ENCODE data around the gene ZDHHC4.
"Not testable (repeated sequence)": the region's sequence is repeated elsewhere in the genome, so short reads cannot be mapped to it uniquely, and the experiment has no call there.

Gene ZDHHC4

DNA sequence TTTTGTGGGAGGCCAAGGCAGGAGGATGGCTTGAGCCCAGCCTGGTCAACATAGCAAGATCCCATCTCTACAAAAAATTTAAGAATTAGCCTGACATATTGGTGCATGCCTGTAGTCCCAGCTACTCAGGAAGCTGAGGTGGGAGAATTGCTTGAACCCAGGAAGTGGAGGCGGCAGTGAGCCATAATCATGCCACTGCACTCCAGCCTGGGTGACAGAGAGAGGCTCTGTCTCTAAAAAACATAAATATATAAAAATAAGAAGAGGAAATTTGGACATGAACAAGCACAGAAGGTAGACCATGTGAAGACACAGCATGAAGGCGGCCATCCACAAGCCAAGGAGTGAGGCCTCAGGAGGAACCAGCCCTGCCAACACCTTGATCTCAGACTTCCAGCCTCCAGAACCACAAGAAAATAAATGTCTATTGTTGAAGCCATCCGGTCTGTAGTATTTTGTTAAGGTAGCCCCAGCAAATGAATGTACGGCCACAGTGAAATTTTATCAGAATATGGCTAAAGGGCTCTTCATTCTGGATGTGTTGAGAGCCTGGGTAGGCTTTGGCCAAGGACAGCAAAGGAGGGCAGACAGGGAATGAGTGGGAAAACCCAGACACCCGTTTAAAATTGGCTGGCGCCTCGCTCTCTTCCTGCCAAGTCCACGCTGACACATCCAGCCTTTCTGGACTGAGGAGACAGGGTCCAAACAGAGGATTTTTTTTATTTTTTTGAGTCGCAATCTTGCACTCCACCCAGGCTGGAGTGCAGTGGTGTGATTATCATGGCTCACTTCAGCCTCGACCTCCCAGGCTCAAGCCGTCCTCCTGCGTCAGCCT lies 13.1 kb upstream of the ZDHHC4 start:
- DNase-seq, result no peak

DNA sequence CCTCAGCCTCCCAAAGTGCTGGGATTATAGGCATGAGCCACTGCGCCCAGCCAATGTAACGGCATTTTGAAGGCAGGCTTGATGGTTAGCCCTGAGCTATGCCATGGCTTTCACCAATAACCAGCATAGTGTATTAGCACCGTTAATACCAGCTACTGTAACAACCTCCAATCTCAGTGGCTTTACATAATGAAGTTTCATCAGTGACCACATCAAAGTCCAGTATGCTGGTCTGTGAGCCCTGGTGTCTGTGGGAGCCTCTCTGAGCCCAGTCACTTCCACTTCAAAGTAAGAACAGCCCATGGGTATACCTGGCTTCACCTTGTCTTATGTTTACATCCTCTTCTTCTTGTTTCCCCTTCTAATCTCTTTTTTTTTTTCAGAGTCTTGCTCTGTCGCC lies 11.6 kb upstream of the ZDHHC4 start:
- no peak for DNase-seq

DNA sequence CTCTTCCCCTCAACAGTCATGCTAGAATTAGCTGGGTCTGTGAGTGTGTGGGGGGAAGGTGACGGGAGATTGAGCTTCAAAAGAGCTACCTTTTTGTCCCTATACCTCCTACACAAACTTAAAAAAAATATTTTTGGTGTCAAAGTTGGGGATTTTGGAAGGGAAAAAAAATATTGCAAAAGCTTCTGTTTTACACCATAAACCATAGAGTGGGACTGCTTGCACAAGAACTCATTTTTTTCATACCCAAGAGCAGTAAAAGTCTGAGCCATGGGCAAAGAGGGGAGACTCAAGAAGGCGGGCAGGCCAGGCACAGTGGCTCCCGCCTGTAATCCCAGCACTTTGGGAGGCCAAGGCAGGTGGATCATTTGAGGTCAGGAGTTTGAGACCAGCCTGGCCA lies 9.4 kb upstream of the ZDHHC4 start:
- DNase-seq, result no peak

DNA sequence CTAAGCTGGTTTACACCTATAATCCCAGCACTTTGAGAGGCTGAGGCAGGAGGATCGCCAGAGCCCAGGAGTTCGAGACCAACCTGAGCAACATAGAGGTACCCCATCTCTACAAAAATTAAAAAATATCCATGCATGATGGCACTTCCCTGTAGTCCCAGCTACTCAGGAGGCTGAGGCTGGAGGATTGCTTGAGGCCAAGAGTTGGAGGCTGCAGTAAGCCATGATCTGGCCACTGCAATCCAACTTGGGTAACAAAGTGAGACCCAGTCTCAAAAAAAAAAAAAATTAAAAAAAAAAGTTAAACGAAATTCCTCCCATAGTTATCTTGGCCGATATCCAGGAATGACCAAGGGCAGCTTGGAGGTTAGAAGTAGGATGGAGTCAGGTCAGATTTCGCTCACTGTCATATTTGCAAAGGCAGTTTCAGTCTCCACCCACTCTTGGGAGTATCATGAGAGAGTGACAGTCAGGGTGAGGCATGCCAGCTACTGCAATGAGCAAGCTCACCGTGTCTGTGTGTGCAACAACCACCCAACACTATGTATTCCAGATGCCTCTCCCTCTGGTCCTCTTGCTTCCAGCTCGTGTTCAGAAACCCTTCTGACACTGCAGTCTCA lies 6.0 kb upstream of the ZDHHC4 start:
- DNase-seq, result peak; percentile 36

DNA sequence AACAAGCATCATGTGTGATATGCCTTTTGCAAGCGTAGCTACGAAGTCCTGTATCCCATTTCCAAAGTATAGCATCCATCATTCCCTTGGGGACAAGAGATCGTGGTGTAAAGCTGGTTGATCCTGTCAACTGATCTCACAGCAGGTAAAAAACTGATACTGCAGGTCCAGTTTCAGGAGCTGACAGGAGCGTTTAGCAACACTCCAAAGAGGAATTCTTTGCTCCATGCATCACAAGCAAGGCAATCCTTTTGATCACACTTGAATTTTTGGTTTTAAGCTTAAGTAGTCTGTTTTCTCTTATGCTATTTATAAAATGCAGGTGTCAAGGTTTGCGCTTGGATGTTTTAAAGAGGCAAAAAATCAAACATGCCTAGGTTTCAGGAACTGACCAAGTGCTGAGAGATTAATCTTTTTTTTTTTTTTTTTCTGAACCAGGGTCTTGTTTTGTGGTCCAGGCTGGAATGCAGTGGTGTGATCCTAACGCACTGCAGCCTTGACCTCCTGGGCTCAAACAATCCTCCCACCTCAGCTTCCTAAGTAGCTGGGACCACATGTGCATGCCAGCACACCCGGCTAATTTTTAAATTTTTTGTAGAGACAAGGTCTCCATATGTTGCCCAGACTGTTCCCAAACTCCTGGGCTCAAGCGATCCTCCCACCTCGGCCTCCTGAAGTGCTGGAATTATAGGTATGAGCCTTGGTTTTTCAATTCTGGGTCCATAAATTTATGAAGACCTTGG lies 1.8 kb upstream of the ZDHHC4 start:
- DNase-seq, result no peak

DNA sequence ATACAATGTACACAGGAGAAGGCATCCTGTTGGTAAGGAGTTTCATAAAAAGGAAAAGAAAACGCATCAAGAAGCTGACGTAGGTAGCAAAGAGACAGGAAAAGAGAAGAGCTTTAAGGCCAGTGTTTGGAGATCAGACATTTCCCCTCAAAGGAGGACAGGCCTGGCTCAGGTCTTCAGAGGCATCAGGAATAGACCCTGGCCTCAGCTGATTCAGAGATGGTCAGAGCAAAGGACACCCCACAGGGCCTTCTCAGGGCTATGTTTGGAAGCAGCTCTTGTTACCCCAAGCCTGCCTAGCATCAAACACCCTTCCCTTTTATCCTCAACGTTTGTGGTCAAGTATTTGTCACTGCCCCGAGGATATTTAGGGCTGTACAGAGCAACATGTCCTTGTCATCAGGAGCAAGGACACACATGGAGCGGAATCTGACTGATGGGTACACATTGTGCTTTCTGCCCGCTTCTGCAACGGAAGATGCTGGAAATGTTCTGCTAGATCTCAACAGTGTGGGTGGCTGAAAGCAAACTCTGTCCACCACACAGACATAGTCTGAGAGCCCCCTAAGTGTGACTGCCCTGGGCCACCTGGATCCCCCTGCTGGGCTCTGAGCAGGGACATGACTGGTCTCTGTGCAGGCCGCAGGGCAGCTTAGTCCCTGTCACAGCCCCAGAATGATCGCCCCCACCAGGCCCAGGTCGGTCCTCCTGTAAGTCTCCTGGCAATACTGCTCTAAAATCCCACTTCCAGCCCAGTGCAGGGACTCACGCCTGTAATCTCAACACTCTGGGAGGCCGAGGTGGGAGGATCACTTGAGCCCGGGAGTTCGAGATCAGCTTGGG lies 1.0 kb upstream of the ZDHHC4 start:
- peak; percentile 62 for DNase-seq

DNA sequence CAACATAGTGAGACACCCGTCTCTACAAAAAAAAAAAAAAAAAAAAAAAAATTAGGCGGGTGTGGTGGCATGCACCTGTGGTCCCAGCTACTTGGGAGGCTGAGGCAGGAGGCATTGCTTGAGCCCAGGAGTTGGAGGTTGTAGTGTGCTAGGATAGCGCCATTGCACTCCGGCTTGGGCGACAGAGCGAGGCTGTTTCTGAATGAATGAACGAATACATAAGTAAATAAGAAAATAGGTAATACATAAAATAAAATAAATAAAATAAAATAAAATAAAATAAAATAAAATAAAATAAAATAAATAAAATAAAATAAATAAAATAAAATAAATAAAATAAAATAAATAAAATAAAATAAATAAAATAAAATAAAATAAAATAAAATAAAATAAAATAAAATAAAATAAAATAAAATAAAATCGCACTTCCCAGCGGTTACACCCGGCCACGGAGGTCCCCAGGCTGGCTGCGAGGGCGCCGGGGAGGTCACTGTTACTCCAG lies 336 bp upstream of the ZDHHC4 start:
- peak; percentile 62 for DNase-seq

DNA sequence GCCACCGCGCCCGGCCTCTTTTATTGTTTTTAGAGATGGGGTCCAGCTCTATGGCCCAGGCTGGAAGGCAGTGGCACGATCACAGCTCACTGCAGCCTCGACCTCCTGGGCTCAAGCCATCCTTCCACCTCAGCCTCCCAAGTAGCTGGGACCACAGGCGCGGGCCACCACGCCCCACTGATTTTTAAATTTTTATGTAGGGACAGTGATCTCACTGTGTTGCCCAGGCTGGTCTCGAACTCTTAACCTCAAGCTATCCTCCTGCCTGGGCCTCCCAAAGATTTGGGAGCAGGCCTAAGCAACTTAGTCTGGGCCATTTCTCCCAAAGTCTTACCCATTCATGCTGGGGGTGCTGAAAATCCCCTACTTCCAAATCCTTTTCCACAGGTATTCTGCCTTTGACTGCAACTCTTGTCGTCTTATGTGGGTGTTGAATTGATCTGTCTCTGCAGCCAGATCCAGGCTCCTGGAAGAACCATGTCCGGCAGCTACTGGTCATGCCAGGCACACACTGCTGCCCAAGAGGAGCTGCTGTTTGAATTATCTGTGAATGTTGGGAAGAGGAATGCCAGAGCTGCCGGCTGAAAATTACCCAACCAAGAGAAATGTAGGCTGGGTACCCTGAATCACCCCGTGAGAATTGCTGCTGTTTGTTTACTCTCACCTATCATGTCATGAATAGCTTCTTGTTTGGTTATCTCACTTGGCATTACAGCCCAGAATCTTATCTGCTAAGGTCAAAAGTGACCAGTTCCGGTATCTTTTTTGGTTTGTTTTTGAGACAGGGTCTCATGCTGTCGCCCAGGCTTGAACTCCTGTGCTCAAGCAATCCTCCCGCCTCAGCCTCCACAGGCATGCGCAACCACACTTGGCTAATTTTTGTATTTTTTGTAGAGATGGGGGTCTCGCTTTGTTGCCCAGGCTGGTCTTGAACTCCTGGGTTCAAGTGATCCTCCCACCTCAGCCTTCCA lies 1.1 kb downstream of the ZDHHC4 start:
- no peak for DNase-seq

DNA sequence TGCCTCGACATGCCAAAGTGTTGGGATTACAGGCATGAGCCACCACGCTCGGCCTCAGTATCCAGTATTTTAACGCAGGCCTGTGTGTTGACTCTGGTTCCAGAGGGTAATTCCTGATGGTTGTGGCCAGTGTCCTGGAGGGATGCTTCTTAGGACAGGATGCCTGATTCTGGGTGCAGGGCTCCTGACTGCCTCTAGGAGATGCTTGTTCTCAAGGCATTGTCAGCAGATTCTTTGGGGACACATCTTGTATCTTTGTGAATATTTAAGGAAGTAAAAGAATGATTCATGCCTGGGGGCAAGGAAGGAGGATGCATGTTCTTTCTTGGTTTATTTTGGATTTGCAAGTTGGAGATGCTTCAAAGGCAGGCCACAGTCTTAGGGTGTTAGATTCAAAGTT lies 2.2 kb downstream of the ZDHHC4 start:
- DNase-seq, result peak; percentile 22

DNA sequence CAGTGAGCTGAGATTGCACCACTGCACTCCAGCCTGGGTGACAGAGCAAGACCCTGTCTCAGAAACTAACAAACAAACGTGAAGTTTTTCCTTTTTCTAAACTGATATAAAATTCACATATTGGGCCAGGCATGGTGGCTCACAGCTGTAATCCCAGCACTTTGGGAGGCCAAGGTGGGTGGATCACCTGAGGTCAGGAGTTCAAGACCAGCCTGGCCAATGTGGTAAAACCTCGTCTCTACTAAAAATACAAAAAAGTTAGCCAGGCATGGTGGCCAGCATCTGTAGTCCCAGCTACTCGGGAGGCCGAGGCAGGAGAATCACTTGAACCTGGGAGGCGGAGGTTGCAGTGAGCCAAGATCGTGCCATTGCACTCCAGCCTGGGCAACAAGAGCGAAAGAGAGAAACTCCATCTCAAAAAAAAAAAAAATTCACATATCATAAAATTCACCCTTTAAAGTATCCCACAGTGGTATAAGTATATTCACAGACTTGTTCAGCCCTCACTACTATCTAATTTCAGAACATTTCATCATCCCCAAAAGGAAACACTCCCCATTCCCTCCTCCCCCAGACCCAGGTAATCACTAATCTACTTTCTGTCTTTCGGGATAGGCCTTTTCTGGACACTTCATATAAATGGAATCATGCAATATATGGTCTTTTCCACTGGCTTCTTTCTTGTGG lies 8.6 kb downstream of the ZDHHC4 start:
- not testable (repeated sequence) for DNase-seq

DNA sequence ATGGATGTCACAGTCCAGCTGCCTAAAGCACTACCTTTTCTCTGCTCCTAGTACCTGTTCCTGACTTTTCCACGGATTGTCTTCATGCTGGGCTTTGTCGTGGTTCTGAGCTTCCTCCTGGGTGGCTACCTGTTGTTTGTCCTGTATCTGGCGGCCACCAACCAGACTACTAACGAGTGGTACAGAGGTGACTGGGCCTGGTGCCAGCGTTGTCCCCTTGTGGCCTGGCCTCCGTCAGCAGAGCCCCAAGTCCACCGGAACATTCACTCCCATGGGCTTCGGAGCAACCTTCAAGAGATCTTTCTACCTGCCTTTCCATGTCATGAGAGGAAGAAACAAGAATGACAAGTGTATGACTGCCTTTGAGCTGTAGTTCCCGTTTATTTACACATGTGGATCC lies 11.3 kb downstream of the ZDHHC4 start:
- DNase-seq, result no peak

DNA sequence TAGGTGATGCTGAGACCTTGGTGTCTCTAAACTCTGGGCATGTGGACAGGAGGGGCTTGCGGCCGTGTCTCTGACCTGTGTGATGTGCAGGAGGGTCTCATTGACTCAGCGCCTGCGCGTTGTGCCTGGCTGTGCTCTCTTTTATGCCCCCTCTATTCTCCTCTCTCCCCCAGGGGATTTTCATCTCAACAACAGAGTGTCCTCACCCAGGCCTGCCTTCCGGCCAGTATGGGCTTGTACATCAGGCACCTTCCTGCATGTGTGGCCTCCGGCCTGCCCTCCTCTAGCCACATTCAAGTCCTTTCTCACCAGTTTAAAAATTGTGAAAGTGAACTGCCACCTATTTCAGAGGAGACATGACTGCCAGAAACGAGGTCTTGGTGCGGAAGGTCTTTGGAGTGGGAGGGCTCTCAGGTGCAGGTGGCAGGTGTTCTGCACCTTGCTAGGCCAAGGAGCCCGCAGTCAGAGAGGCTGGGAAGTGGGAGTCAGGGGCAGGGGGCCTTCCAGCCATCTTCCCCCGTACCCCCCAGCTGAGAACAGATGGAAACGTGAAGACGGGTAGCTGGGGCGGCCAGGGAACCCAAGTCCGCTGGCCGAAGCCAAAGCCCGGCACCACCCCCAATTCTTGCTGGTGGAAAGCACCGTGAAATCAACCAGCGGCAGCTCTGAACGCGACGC lies 12.0 kb downstream of the ZDHHC4 start:
- DNase-seq, result no peak

DNA sequence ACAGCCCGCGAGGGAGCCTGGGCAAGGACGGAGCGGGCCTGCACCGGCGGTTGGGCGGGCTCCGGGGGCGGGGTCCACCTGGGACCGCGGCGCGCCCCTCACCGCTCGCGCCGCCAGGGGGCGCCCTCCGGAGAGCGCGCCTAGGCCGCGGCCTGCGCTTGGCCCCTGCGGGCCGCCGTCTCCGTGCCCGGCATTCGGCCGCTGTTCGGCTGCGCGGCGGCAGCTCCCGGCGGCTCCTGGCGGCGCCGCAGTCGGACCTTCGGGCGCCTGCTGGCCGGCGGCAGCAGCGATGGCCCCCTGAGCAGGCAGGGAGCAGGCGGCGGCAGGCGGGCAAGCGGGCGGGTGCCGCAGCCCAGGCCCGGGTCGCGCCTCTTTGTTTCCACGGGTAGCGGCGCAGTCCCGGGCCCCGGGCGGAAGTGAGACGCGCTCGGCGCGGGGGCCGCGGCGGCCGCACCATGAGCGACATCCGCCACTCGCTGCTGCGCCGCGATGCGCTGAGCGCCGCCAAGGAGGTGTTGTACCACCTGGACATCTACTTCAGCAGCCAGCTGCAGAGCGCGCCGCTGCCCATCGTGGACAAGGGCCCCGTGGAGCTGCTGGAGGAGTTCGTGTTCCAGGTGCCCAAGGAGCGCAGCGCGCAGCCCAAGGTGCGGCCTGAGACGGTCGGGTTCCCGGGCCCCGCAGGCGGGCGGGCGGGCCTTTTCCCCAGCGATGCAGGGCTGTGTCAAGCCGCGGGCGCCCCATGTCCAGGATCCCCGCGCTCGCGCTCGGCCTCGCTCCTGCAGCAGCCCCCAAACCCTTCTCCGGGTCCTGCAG lies 12.8 kb downstream of the ZDHHC4 start, which contains the start of gene INTS15:
Gene INTS15 (plus strand): TSS at position 193 of the 816 bp plus-strand sequence. CDS start 263 bp downstream, at position 456.
- DNase-seq, result peak; percentile 95

DNA sequence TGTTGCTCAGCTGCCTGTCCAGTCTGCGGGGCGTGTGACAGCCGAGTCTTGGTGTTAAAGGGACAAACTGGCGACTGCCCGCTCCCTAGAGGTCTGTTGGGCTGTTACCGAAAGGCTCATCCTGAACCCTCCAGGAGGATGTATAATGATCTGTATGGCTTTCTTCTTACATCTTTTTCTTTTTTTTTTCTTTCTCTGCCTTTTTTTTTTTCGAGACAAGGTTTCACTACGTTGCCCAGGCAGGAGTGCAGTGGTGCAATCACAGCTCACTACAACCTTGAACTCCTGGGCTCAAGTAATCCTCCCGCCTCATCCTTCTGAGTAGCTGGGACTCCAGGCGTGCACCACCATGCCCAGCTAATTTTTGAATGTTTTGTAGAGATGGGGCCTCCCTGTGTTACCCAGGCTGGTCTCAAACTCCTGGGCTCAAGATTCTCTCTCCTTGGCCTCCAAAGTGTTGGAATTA lies 13.4 kb downstream of the ZDHHC4 start:
- no peak for DNase-seq

DNA sequence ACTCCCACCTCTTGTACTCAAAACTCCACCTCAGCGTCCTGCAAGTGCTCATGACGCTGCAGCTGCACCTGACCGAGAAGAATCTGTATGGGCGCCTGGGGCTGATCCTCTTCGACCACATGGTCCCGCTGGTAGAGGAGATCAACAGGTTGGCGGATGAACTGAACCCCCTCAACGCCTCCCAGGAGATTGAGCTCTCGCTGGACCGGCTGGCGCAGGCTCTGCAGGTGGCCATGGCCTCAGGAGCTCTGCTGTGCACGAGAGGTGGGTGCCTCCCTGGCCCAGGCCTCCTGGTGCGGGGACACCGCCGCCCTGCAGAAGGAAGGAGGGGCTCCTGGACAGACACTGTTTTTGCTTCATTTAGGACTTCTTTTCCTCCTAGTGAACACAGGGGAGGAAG lies 22.8 kb downstream of the ZDHHC4 start:
- no peak for DNase-seq

DNA sequence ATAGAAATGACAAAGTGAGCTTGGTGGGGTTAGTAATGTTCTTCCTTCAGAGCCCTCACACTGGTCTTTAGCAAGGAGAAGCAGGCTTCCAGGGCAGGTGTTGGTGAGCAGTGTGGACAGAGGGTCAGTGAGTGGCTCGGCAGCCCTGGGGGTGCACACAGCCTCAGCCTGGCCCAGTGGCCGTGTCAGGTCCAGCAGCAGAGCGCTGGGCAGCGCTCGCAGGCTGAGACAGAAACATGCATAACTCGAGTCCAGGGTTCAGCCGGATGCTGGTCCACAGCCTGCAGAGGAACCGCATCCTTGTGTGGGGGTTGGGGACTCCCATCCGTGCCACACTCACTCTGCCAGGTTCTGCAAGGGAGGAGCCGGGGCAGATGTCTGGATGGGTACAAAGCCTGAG lies 27.2 kb downstream of the ZDHHC4 start:
- no peak for DNase-seq

DNA sequence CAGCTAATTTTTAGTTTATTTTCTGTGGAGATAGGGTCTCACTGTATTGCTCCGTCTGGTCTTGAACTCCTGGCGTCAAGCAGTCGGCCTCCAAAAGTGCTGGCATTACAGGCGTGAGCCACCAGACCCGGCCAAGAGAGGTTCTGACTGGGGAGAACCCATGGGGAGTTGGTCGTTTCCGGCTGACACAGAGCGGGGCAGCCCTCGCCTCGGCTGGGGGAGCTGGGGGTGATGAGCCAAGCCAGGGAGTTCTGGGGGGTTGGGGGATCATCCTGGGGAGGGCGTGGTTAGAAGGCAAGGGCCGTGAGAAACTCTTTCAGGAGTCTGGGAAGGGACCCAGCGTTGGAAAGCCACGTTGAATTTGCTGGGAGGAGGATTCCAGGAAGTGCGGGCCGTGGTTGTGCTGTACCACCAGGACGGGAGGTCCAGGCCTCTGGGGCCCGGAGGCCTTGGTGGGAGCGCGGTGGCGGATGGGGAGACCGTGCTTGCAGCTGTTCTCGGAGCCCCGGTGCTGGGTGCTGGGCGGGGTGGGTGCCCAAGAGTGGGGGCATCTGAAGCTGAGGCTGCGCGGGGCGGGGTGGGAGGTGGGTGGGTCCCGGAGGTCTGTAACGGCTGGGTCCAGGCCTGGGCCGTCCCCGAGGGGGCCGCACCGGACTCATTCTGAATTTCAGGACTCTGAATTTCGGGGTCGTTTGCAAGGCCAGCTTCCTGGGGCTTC lies 29.8 kb downstream of the ZDHHC4 start:
- DNase-seq, result no peak

DNA sequence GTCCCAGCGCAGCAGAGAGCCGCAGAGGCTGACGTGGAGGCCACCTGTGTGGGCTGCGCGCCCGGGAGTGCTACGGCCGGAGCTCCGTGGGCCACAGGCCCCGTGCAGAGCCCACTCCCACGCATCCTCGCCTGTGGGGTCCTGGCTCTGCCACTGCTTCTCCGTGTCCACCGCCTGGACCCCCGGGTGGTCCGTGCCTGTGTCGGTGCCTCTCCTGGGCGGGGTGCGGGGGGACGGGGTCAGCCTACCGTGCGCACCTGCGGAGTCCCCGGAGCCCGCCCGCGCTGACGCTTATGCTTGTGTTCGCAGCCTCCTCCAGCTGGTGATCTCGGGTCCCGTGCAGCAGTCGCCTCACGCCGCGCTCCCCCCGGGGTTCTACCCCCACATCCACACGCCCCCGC lies 30.4 kb downstream of the ZDHHC4 start:
- DNase-seq, result no peak
